Activated T-cell treated with anti-CD3 and anti-CD28 coated beads, Interleukin-2, amount 50 U/mL, for 1 hour (primary cell): ENCODE results near the gene ACVR2B.

Experiments used
- DNase-seq: peaks from one replicate; pipeline ENCODE4 v3.0.0-alpha.2; 2020

ACVR2B gene

DNA sequence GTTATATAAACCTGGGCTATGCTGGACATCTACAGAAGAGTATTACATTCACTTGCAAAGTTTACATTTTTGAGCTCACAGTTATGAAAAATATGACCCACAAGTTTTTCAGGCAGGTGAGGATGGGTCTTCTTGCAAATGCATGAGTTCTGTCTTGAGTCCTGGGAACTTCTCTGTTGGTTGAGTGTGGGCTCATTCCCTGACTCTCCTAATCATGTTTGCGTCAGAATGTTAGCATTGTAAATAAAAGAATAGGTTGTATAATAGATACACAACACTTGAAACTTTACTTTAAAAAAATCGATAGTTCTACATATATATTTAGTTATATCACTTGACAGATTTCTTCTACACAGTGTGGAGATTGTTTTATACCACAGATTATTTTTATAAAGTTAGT lies 35.3 kb downstream of the ACVR2B start:
- no peak for DNase-seq

DNA sequence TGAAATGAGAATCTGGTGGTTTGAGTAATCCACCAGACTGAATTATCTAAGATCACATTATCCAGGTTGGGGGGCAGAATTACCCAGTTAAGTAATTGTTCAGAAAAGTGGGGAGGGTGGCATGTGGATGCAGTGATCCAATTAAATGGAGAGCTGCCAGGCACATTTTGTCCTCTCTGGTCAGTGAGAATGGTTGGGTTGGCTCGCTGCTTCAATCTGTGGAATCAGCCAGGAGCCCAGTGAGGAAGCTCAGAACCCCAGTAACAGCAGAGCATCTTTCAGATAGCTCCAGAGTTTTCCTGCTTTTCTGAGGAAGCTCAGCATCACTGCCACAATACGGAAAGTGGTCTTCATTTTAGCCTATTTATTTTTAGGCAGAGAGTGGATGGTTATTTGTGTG lies 36.1 kb downstream of the ACVR2B start:
- no peak for DNase-seq

DNA sequence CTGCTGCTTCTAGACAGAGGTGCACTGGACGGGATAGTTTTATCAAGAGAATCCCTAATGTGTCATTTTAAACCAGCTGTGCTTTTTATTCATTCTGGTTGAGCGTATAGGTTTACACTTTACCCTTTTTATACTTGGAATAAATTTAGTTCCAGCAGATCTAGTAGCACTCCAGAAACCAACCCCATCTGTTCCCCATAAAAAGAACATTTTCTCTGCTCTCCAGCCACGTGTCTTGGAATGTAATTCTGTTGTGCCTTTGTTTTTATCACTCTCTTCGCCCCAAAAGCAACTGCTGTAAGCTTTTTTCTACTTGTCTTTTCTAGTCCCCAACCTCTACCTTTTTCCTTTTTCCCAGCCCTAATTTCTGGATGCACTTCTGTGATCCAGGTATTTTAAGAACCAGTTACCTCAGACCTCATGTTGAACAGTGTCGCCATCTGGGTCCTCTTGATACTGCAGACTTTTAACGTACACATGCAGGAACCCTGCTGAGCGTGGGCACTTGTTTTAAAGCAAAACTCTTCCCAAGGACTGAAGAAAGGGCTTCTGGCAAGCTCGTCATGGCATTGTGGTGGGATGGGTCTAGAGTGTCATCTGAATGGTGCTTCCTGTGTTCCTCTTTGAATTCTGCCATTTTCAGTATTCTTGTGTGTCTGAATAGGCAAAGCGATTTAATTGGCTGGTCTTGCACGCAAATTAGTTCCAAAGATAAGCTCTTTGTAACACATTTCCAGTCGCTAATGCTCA lies 36.8 kb downstream of the ACVR2B start:
- no peak for DNase-seq

DNA sequence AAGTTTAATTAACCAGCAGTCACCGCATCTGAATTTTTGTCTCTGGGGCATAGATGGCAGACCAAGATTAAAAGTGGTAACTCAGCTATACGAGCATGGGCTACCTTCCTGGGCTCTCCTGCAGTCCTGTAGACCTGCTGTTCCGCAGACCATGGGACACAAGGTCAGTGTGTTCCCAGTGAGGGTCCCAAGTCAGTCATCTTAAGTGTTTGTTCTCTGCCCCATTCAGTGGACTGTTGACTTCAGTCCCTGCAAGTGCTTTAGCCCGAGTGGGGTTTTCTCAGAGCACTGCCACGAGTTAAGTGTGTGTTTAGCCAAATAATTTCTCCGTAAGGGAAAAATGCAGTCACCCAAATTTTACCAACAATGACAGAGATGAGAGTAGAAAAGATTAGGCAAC lies 37.5 kb downstream of the ACVR2B start:
- DNase-seq: no peak

DNA sequence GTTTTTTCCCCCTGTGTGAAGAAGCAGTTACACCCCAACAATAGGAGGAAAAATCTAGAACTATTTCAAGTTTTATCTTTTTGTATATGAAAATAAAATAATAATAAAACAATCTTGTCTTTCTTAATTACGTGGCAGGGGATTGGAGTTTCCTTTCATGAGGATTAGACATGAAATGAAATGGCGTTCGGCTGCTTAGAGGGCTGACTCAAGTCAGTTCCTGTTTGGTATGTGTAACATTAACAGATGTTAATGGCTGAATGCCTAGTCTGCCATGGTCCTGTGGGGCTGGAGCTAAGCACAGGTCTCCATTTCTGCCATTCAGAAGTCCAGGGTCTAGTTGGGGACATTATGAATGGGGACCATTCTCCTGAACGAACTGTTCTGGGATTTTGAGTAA lies 39.3 kb downstream of the ACVR2B start:
- DNase-seq: no peak

DNA sequence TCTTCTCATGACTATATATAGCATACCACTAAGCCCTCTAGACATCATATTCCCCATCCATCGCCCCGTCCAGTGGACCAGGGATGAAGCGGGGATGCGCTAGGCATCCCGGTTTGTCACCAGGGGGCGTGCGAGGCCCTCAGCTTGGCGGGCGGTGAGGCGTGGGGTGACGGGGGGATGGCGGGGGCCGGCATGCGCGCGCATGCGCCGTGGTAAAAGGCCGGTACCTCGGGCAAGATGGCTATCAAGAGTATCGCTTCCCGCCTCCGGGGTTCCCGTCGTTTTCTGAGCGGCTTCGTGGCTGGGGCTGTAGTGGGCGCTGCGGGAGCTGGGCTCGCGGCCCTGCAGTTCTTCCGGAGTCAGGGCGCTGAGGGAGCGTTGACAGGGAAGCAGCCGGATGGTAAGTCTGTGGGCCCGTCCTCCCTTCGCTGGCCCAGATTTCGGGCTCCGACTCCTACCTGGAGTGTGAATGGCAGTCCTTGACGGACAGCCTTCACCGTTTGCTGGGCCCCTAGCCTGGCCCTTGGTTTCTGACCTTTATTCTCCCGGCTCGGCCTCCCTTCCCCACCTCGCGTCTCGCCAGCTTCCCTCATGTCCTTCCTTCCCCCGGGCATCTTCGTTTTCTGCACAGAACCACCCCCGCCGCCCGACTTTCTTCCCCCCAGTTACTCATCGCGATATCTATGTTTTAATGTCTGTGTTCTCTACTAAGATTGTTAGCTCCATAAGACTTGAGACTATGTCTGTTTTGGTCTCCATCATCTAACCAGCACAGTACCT lies 42.6 kb downstream of the ACVR2B start, which contains the start of gene EXOG:
Gene EXOG (plus strand): TSS at position 210 of the 780 bp plus-strand sequence. CDS start 28 bp downstream, at position 238.
- peak; percentile 95 for DNase-seq

DNA sequence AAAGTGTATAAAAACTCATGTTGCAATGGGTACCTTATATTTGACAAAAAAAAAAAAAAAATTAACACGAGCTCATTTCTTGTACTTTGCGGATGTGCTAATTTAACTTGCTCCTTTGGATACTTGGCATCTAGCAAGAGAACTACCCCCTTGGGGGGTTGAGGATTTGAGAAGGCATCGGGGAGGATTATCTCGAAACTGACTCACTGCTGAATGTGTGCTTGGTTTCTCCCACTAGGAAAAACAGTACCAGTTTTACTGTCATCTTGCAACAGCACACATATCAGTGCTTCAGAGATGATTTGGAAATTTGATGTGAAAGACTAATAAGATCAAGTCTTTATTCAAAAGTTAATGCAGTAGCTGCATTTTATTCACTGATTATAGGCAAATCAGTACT lies 43.3 kb downstream of the ACVR2B start:
- DNase-seq: no peak

DNA sequence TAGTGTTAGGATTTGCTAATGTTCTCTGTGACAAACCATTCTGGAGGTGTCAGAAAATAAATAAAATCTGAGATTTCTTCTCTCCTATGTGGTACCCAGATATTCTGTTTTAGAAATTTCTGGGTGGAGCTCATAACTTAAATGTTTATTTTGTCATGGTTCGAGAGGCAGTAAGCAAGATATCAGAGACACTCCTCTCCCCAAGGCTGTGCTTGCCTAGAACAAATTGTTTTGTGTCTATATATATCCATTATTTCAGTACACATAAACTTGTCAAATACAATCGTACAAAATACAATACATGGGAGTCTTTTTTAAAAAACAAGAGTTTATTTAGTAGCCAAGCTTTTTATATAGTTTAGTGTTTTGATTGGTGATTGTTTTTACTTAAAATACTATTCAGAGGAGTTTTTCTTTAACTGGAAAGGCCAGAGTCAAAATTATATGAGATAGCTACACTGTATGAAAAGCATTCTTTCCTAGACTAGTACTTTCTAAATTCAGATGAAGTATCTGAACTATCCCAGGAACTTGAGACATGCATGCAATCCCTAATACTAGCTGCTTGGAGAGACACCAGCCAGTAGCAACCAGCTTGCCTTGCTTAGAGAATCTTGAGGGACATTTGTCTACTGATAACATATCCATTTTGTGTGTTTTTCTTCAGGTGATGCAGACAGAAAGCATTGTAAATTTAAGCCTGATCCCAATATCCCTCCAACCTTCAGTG lies 47.2 kb downstream of the ACVR2B start:
- no peak for DNase-seq

DNA sequence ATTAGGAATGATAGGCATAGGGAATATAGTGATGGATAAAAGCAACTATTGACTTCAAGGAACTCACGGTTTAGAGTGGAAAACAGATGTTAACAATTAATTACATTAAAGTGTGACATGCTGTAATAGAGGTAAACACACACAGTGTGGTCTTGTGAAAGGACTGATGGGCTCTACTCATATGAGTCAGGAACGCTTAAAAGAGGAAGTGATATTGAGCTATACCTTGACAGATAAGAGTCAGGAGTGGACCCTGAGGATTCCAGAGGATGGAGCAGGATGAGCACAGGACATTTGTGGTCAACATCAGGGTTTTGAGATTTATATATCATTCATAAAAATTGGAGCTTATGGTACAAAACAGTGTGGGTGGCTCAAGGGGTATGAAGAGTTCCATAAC lies 53.4 kb downstream of the ACVR2B start:
- no peak for DNase-seq

DNA sequence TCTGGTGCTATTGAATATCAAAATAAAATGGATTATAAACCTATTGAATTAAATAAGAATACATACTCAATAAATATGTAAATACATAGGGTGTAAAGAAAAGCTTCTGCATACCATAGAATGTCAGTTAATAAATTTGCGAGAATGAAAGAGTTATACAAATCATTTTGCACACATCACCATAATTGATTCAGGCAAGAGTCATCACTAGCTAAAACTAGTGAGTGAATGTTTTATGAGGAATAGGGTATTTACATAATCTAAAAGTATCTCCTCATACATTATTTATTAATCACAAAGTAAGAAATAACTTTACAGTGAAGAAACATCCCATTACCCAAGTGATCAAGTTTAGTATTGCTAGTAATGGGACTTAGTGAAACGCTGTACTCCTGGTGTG lies 56.0 kb downstream of the ACVR2B start:
- no peak for DNase-seq

DNA sequence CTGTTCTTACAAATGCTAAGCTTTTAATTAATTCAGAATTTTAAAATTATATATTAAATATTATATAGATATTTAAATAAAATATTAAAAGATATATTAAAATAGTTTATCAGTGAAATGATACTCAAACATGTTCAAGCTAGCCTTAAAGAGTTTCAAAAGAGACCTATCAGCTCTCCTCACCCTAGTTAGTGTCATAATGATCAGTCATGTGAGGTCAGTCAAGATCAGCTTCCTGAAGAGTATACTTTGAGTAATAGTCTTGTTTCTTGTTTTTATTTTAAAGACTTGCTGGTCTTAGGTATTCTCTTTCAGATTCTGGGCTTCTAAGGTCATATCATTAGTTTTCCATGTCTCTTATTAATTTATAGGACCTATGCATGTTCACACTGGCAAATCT lies 56.9 kb downstream of the ACVR2B start:
- no peak for DNase-seq

DNA sequence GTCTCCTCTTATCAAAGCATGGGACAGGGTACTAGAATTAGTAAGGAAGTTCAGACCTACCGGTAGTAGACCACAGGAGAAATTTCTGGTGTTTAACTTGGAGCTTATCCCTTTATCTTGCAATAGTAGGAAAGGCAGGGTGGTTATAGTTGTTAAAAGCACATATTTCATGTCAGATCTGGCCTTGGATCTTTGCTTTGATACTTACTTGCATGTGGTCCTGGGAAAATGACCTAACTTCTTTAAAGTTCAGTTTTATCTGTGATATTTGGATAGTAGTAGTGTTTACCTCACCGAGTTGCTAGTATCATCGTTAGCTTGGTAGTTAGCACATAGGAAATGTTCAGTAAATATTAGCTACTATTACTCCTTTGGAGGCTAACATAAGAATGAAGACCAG lies 57.9 kb downstream of the ACVR2B start:
- no peak for DNase-seq

DNA sequence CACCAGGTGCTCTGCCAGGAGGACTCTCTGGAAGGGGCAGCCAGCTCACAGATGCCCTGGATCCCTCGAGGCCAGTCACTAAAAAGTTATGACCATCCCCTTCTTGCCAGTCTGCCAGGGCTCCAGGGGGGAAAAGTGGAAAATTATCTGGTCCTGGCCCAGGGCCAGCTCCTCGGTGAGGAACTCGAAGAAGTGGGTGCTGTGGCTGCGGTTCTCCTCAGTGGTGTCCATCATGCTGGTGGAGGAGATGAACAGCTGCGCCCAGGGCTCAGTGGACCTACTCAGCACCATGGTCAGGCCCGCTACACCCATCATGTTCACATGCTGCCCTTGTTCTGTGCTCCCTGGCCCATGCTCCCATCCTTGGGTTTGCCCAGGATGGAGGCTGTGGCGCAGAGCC lies 61.7 kb downstream of the ACVR2B start:
- DNase-seq: no peak

DNA sequence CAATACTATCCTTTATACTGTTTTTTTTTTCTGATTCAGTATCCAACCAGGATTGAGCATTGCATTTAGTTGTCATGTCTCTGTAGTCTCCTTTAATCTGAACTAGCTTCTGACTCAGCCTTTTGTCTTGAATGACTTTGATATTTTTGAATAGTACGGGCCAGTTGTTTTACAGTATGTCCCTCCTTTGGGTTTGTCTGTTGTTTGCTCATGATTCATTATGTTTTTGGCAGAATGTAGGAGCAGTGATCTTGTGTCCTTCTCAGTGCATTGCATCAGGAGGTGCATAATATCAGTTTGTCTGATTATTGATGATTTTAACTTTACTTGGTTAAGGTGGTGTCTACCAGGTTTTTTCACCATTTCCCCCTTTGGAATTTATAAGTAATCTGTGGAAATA lies 63.0 kb downstream of the ACVR2B start:
- DNase-seq: no peak

DNA sequence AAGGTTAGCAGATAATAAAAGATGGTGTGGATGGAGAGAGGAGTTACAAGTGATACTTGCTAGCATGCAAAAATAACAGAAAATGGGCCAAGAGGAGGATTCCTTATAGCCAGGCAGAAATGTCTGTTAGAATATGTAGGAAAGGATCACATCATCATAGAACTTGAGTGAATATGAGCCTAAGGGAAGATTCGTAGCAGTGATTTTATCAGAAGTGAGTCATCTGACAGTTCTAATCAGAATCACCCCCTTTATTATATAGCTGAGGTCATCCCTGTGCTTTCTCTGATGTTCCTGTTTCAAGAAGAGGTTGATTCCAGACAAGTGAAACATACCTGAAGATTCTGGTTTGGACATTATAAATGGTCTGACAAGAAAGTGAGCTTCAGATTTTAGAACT lies 65.3 kb downstream of the ACVR2B start:
- no peak for DNase-seq

DNA sequence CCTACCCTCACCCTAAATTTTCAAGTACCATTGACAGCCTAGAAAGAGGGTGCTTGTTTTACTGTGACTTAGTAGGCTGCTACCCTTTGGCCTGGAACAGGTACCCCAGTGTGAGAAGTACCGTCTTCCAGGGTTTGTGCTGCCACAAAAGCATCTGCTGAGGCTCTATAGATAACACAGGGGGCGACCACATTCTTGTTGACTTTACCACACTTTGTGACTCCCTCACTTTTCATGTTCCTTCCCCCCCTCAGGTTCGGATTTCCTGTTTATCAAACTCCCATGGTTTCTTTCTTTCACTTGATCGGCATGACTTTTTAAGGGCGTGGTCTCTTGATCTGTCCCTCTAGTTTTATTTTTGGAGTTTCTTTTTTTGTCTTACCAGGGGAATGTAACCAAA lies 66.0 kb downstream of the ACVR2B start:
- no peak for DNase-seq

DNA sequence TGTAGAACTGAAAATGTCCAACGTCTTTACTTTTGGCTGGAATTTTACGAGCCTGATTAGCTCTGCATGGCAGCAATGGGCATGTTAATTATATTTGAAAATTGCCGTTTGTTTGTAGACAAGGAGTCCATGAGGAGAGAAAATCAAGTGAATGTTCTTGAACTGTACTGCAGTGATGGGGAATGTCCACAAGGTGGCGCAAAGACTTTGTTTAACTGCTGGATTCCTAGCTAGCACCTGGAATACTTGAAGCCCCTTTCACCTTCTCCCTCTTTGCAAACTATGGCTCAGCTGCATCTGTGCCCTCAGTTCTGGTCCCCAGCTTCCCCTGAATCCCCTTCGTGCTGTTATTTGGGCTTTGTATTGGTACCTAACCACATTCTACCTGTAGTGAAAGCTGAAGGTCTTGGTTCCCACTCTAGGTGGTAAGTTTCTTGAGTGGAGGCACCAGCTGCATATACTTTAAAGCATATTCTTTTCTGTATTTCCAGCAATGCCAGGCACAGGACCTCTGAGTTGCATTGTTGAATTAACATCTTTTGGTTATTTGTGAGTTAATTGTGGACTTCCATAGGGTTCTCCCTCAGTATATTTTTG lies 67.8 kb downstream of the ACVR2B start:
- peak; percentile 59 for DNase-seq

DNA sequence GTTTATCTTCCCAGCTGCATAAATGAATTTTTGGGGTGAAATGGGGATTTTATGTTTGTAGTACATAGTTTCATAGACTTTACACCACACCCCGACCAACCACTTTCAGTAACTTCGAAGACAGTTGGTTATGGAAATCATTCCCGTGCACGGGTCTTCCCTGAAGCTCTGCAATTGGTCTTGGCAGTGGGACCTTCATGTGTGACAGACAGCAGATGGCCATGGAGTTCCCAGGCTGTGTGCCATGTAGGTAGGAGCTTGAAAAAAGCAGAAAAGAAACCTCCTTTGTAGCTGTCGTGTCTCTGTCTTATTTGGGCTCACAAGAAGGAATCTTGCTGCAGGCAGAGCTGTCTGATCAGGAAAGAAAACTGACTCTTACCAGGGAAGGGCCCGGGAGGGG lies 68.3 kb downstream of the ACVR2B start:
- DNase-seq: no peak

DNA sequence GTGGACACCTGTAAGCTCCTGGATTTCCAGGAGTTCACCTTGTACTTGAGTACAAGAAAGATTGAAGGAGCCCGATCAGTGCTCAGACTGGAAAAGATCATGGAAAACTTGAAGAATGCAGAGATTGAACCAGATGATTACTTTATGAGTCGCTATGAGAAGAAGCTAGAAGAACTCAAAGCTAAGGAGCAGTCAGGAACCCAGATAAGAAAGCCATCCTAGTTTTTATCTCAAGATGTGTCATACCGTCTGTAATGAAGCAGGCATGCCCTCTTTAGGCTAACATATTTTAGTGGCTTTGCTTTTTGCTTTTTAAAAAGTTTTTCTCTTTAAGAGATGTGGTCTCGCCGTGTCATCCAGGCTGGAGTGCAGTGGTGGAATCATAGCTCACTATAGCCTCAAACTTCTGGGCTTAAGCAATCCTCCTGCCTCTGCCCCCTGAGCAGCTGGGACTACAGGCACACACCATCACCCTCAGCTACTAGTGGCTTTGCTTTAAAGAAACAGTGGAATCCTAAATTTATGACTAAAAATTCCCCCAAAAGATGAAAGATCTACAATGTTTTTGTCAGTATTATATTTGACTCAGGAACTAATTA lies 70.5 kb downstream of the ACVR2B start:
- DNase-seq: no peak

DNA sequence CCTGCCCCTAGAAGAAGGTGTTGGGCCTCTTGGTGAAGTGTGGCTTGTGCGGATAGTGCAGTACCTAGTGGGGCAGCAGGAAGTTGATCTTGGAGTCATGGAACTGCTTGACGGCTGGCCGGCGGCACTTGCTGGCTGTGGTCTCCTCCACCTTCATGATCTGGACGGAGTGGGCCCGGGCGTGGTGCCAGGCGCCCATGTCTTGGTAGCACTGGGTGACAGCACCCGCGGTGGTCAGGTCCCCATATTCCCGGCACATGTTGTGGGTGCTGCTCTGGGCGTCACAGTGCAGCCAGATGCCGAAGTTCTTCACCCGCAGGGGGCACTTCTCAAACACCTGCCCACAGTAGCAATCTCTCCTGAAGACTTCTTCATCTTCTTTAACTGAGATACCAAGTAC lies 73.1 kb downstream of the ACVR2B start:
- DNase-seq: no peak

DNA sequence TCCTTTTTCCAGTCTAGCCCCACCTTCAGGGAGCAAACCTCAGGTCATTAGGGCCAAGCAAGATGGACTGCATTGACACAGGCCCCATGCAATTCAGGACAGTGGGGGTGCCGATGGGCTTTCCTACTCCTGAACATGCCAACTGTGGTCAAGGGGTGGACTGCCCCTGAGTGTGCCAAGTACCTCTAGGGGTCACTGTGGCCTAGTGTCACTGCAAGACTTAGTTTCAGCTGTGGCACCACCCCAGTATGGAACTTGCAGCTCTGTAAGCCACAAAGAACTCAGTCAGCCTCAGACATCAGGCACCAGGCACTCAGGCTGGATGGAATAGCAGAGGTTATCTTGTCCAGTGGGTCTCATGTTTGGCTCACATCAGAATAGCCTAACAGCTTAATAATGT lies 74.8 kb downstream of the ACVR2B start:
- no peak for DNase-seq

DNA sequence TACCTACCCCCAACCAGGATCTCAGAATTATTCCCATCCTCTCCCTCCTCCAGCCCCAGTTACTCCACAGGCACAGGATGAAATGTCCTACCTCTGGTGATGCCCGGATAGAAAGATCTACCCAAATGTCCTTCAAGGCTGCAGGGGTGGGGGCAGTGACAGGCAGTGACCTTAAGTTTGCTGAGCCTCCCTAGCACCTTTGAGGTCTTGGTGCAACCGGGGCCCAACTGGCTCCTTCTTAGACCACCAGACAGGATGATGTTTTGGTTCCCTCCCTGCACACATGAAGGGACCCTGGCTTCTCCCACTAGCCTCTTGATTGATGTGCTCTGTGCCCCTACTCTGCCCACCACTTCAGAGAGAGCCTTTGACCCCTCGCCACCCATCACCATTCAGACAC lies 78.8 kb downstream of the ACVR2B start:
- DNase-seq: no peak
